Tibial artery (tissue), 4 donors: ENCODE results near the gene FLNB.

ENCODE experiments used
- DNase-seq, 2 donors: peaks; one replicate each; pipeline ENCODE4 v3.0.0-alpha.2; 2019
- H3K27ac ChIP-seq, 2 donors: fragments of 200-600 bp; sonication (generic) in 1 of 2; 1 replicate in 1 of 2; 2 replicates in 1 of 2; pipeline ENCODE4 v1.5.1; 2018 to 2019; ENCODE audit warnings: mild to moderate bottlenecking in 1 of 2
- H3K27me3 ChIP-seq, 2 donors: fragments of 200-600 bp; sonication (generic) in 1 of 2; one replicate each; pipeline versions ENCODE4 v1.5.1 to v1.6.0; 2016 to 2019
- H3K36me3 ChIP-seq, 3 donors: fragments of 200-600 bp; sonication (generic) in 2 of 3; one replicate each; pipeline ENCODE4 v1.5.1; 2016 to 2019; ENCODE audit warnings: mild to moderate bottlenecking in 2 of 3
- H3K4me1 ChIP-seq, 4 donors: fragments of 200-600 bp; sonication (generic) in 2 of 4; 1 replicate in 3 of 4; 2 replicates in 1 of 4; pipeline ENCODE4 v1.5.1; 2016 to 2019
- H3K4me3 ChIP-seq, 2 donors: fragments of 200-600 bp; sonication (generic) in 1 of 2; 1 replicate in 1 of 2; 2 replicates in 1 of 2; pipeline ENCODE4 v1.5.1; 2018 to 2019; ENCODE audit warnings: mild to moderate bottlenecking in 2 of 2
- H3K9me3 ChIP-seq, 3 donors: fragments of 200-600 bp; sonication (generic) in 1 of 3; one replicate each; pipeline ENCODE4 v1.5.1; 2016 to 2019
- intact Hi-C: fragments of 100-400 bp; cut with DNase I; formaldehyde crosslinking; loops from one replicate; pipeline ENCODE4 v1.15.0; 2023; ENCODE audit warnings: low total_unique reads
- TF ChIP-seq, protein P1 (sequence below), 2 experiments: fragments of 200-600 bp in 1 of 2; fragments of 450-650 bp in 1 of 2; IDR thresholded peaks; one replicate each; pipeline ENCODE4 v1.5.1; 2017 to 2019; ENCODE audit warnings: antibody characterized with exemption in 2 of 2, mild to moderate bottlenecking in 1 of 2, moderate library complexity in 1 of 2

FLNB gene

DNA sequence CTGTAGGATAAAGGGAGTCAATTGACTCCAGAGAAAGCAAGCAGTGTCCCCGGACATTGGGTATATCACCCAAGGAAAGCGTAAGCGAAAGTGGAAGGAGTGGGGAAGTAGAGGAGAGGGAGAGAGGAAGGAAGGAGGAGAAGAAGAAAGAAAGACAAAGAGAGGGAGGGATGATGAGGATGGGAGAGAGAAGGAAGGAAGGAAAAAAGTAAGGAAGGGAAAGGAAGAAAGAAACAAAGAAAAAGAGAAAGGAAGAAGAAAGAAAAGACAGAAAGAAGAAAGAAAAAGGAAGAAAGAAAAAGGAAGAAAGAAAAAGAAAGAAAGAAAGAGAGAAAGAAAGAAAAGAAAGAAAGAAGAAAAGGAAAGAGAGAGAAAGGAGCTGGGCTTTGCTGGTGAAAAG is 201.7 kb downstream of the FLNB start:
- H3K36me3 ChIP-seq: no peaks in the 10 kb centered on the region

DNA sequence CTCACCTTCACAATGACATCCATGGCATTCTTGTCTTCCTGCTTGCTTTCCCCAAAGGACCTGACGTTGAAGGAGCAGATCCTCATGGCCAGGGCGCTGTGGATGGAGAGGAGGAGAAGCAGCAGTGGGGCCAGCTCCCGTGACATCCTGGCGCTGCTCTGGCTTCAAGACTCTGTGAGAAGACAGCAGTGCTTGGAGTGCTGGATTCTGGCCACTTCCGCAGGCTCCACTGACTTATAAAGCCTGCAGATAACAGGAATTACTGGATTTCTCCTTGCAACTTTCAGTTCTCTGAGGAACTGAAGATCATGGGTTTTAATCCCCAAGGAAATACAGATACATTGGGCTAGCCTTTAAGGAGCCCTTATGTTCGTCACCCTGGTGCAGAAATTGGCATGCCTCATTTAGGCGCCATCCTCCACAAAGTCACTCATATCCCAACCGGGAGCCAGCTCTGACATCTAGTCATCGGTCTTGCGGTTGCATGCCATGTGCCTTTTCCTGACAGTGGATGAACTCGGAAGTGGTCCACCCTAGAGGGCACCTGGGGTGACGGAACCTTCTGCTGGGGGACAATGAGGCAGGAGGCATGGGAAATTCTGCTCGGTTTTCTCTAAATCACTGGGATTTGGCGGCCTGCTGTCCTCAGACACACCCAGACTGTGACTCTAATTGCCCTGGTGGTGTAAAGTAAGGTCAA is 202.7 kb downstream of the FLNB start, which contains the start of gene DNASE1L3:
Gene DNASE1L3 (minus strand): TSS at position 212 of the 700 bp plus-strand sequence. CDS start 66 bp downstream, at position 146.
- H3K36me3 ChIP-seq: no peaks in the 10 kb centered on the region
- H3K4me1 ChIP-seq: no peaks in the 10 kb centered on the region
- TF ChIP-seq, protein P1, sequence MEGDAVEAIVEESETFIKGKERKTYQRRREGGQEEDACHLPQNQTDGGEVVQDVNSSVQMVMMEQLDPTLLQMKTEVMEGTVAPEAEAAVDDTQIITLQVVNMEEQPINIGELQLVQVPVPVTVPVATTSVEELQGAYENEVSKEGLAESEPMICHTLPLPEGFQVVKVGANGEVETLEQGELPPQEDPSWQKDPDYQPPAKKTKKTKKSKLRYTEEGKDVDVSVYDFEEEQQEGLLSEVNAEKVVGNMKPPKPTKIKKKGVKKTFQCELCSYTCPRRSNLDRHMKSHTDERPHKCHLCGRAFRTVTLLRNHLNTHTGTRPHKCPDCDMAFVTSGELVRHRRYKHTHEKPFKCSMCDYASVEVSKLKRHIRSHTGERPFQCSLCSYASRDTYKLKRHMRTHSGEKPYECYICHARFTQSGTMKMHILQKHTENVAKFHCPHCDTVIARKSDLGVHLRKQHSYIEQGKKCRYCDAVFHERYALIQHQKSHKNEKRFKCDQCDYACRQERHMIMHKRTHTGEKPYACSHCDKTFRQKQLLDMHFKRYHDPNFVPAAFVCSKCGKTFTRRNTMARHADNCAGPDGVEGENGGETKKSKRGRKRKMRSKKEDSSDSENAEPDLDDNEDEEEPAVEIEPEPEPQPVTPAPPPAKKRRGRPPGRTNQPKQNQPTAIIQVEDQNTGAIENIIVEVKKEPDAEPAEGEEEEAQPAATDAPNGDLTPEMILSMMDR (IDR thresholded peaks at IDR 0.05): no peak
- H3K4me3 ChIP-seq: no peak within 1 kb of the TSS
- DNase-seq: peak in 1 of 2 donors; percentile 41
- H3K27me3 ChIP-seq: peaks cover 0 to 12% of the 10 kb centered on the region in 2 donors
- no peak within 1 kb of the TSS for H3K27ac ChIP-seq
- intact Hi-C loops: no loop called here
- no peaks in the 10 kb centered on the region for H3K9me3 ChIP-seq

More for the DNA sequence above, 201.7 kb downstream of the FLNB start:
- no peak for DNase-seq
- peaks cover 0 to 12% of the 10 kb centered on the region in 2 donors for H3K27me3 ChIP-seq
- H3K4me1 ChIP-seq: no peaks in the 10 kb centered on the region
- TF ChIP-seq, protein P1 (IDR thresholded peaks at IDR 0.05): no peak
- no peak overlapping the region for H3K27ac ChIP-seq
- intact Hi-C loops: no loop called here
- no peaks in the 10 kb centered on the region for H3K9me3 ChIP-seq
- no peak overlapping the region for H3K4me3 ChIP-seq

DNA sequence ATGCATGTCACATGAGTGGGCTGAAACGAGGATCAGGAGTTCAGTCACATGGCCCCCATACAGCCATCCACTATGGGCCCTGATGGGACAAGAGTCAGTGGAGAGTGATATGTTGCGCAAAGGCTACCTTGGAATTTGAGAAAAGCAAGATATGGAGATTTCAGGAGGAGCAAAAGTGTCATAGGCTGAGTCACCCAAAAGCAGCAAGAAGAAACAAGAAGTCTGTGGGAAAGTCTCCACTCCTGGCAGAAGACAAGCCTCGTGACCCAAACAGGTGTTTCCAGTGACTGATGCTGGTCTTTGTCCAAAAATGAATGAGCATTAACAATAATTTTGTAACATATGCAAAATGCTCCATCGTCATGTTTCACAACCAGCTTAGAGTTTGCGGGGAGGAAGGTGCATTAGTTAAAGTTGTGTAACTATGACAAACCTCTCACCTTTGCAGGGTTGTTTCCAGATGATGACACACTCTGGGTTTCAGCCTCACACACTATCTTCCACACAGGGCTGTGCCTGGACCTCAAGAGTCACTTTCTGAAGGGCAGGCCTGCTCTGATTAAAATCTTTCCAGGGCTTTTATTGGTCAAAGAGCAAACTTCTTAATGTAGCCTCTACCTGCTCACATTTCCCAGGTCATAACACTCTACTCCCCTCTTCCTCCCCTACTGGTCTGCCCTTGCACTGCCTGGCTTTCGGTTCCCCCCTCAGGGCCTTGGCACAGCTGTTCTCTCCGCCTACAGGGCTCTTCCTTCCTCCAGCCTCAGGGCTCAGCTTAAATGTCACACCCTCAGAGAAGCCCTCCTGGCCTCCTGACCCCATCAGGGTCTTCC is 206.5 kb downstream of the FLNB start:
- TF ChIP-seq, protein P1 (IDR thresholded peaks at IDR 0.05): no peak
- Histone ChIP-seq H3K27ac (no peak overlapping the region), H3K4me1 (peaks cover 0 to 10% (median 2%) of the 10 kb centered on the region in 4 donors), H3K36me3 (no peaks in the 10 kb centered on the region), H3K27me3 (peaks cover 0 to 4% of the 10 kb centered on the region in 2 donors), H3K4me3 (no peak overlapping the region), H3K9me3 (no peaks in the 10 kb centered on the region)
- DNase-seq: no peak
- intact Hi-C loops: no loop called here

DNA sequence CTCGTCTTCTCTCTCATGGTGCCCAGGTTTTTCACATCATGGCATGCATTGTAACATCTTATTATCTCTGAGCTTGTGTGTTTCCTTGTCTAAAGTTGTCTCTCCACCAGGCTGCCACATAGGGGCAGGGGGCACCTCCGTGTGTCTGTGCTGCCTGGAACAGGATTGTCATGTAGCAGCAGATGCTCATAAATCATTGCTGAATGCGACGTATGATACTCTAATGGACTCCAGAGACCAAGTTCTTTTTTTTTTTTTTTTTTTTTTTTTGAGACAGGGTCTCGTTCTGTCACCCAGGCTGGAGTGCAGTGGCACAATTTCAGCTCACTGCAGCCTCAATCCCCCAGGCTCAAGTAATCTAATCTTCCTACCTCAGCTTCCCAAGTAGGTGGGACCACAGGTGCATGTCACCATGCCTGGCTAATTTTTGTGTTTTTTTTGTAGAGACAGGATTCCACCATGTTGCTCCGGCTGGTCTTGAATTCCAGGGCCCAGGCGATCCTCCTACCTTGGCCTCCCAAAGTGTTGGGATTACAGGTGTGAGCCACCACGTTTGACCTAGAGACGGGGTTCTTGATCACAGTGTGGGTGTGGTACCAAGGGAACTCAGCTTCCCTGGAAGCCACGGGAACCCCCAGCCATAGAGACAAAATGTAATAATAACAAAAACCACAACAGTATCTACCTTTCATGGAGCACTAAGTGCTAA is 207.2 kb downstream of the FLNB start:
- no peak overlapping the region for H3K4me3 ChIP-seq
- TF ChIP-seq, protein P1 (IDR thresholded peaks at IDR 0.05): no peak
- intact Hi-C loops: loop anchor here (2.0 kb wide), 1 partner anchor 37 kb away; no protein-coding TSS in a partner anchor
- H3K4me1 ChIP-seq: peaks cover 0 to 10% (median 2%) of the 10 kb centered on the region in 4 donors
- no peak for DNase-seq
- H3K9me3 ChIP-seq: no peaks in the 10 kb centered on the region
- H3K27me3 ChIP-seq: peaks cover 0 to 3% of the 10 kb centered on the region in 2 donors
- no peaks in the 10 kb centered on the region for H3K36me3 ChIP-seq
- H3K27ac ChIP-seq: no peak overlapping the region

DNA sequence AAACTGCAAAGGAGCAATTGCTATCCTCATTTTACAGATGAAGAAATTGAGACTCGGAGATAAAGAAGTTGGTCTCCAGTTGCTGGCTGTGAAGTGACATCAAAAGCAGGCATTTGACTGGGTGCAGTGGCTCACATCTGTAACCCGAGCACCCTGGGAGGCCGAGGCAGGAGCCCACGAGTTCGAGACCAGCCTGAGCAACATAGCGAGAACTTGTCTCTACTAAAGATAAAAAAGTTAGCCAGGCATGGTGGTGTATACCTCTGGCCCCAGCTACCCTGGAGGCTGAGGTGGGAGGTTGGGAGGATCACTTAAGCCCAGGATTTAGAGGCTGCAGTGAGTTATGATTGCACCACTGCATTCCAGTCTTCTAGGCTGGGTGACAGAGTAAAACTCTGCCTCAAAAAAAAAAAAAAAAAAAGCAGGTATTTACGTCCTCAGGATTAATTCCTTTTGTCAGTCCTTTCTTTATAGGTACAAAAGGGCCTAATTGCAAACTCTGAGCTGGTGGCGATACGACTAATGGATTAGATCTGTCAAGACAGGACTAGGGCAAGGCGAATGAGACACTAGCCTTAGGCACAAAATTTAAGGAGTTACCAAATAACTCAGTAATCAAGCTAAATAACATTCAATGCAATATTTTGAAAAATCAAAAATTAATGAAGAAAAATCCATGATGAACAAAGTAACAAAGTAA is 208.4 kb downstream of the FLNB start:
- peak overlapping the region in 1 of 2 donors; percentile 13 for H3K27ac ChIP-seq
- intact Hi-C loops: loop anchor here (2.0 kb wide), 1 partner anchor 38 kb away; no protein-coding TSS in a partner anchor
- no peak for DNase-seq

More for the DNA sequence above, 208.4 kb downstream of the FLNB start:
- Histone ChIP-seq H3K36me3 (no peaks in the 10 kb centered on the region), H3K9me3 (no peaks in the 10 kb centered on the region), H3K4me3 (no peak overlapping the region), H3K27me3 (no peaks in the 10 kb centered on the region), H3K4me1 (peaks cover 0 to 10% (median 2%) of the 10 kb centered on the region in 4 donors)
- TF ChIP-seq, protein P1 (IDR thresholded peaks at IDR 0.05): no peak
